Neural cell (in vitro differentiated cells): Measurements from ENCODE around the gene CYGB. TPM values are rescaled to one million over a fixed set of nuclear protein-coding genes. Genes with fewer than 3 reads are reported as not detected.

ENCODE experiments used
- H2AFZ ChIP-seq: fragments of 200-600, 300-800 bp; sonication (generic), shearing (Covaris generic); 2 replicates; pipeline ENCODE4 v1.6.0; 2014; ENCODE audit warnings: low read depth, mild to moderate bottlenecking, antibody characterized with exemption, low read length, moderate library complexity
- H3F3A ChIP-seq: fragments of 200-600 bp; shearing (Covaris generic); 2 replicates; pipeline ENCODE4 v1.6.1; 2016; ENCODE audit warnings: mild to moderate bottlenecking, moderate library complexity, mixed read lengths, antibody characterized with exemption, low read length; ENCODE audit not compliant: insufficient read depth, poor library complexity, severe bottlenecking
- H3K27ac ChIP-seq: fragments of 200-600, 300-800 bp; sonication (generic), shearing (Covaris generic); 2 replicates; pipeline ENCODE4 v1.5.1; 2014; ENCODE audit warnings: mild to moderate bottlenecking, low read length, moderate library complexity
- H3K27me3 ChIP-seq: fragments of 300-800, 200-600 bp; sonication (generic), shearing (Covaris generic); 2 replicates; pipeline ENCODE4 v1.6.0; 2014; ENCODE audit warnings: mild to moderate bottlenecking, low read depth, low read length, moderate library complexity; ENCODE audit not compliant: insufficient read depth
- H3K36me3 ChIP-seq: fragments of 300-800, 200-600 bp; sonication (generic), shearing (Covaris generic); 2 replicates; pipeline ENCODE4 v1.5.1; 2014; ENCODE audit warnings: mild to moderate bottlenecking, antibody characterized with exemption, low read length, moderate library complexity; ENCODE audit not compliant: insufficient read depth
- H3K4me2 ChIP-seq: fragments of 300-800, 200-600 bp; sonication (generic), shearing (Covaris generic); 2 replicates; pipeline ENCODE4 v1.6.0; 2014; ENCODE audit warnings: mild to moderate bottlenecking, low read length
- H3K4me3 ChIP-seq: fragments of 300-800, 200-600 bp; sonication (generic), shearing (Covaris generic); 2 replicates; pipeline ENCODE4 v1.5.1; 2014; ENCODE audit warnings: mild to moderate bottlenecking, low read length, moderate library complexity
- H3K79me2 ChIP-seq: fragments of 200-600 bp; shearing (Covaris generic); replicated peaks from 2 replicates; pipeline ENCODE4 v1.6.0; 2014; ENCODE audit warnings: mild to moderate bottlenecking, low read length, moderate library complexity; ENCODE audit not compliant: insufficient read depth
- H3K9ac ChIP-seq: fragments of 300-800, 200-600 bp; sonication (generic), shearing (Covaris generic); 2 replicates; pipeline ENCODE4 v1.6.1; 2016; ENCODE audit warnings: mild to moderate bottlenecking, low read length, mixed read lengths
- H3K9me2 ChIP-seq: fragments of 200-600 bp; shearing (Covaris generic); 2 replicates; pipeline ENCODE4 v1.6.1; 2016; ENCODE audit warnings: mild to moderate bottlenecking, low read length, mixed read lengths; ENCODE audit not compliant: insufficient read depth
- H3K9me3 ChIP-seq: fragments of 200-600, 300-800 bp; sonication (generic), shearing (Covaris generic); 2 replicates; pipeline ENCODE4 v1.6.1; 2016; ENCODE audit warnings: mild to moderate bottlenecking, mixed run types, low read length, moderate library complexity, mixed read lengths
- H4K20me1 ChIP-seq: fragments of 200-600 bp; shearing (Covaris generic); 2 replicates; pipeline ENCODE4 v1.6.1; 2016; ENCODE audit warnings: mild to moderate bottlenecking, mixed run types; ENCODE audit not compliant: insufficient read depth
- EP300 ChIP-seq: fragments of 450-650 bp; conservative IDR thresholded peaks from 2 replicates; pipeline ENCODE4 v1.6.1; 2014; ENCODE audit warnings: antibody characterized with exemption, mild to moderate bottlenecking, moderate library complexity; ENCODE audit not compliant: poor library complexity, severe bottlenecking
- EZH2 ChIP-seq: fragments of 200-600, 300-800 bp; shearing (Covaris generic), sonication (generic); IDR thresholded peaks from 2 replicates; pipeline ENCODE4 v1.6.1; 2014; ENCODE audit warnings: antibody characterized with exemption, low read length, borderline replicate concordance, mild to moderate bottlenecking; ENCODE audit not compliant: insufficient read depth, poor library complexity, severe bottlenecking
- MXI1 ChIP-seq: fragments of 450-650 bp; conservative IDR thresholded peaks from 2 replicates; pipeline ENCODE4 v1.6.1; 2014; ENCODE audit warnings: antibody characterized with exemption, mild to moderate bottlenecking; ENCODE audit not compliant: poor library complexity, severe bottlenecking
- POLR2AphosphoS5 ChIP-seq: IDR thresholded peaks from 2 replicates; pipeline ENCODE4 v1.6.1; 2012
- RAD21 ChIP-seq: fragments of 450-650 bp; conservative IDR thresholded peaks from 2 replicates; pipeline ENCODE4 v1.6.1; 2014; ENCODE audit warnings: antibody characterized with exemption, mild to moderate bottlenecking, moderate library complexity
- SMC3 ChIP-seq: fragments of 450-650 bp; conservative IDR thresholded peaks from 2 replicates; pipeline ENCODE4 v1.6.1; 2014; ENCODE audit warnings: antibody characterized with exemption, mild to moderate bottlenecking, moderate library complexity; ENCODE audit not compliant: poor library complexity
- TAF1 ChIP-seq: IDR thresholded peaks from 2 replicates; pipeline ENCODE4 v1.6.1; 2012; ENCODE audit warnings: low read depth
- polyA plus RNA-seq: library from polyadenylated mRNA; depleted of rRNA; stranded (reverse); fragments of >200 nt; gene quantifications from 2 replicates; pipeline ENCODE4 v1.2.3, GENCODE V29; 2014
- TF ChIP-seq, protein P1 (sequence below): fragments of 450-650 bp; IDR thresholded peaks from 2 replicates; pipeline ENCODE4 v1.5.1; 2014; ENCODE audit warnings: antibody characterized with exemption, mild to moderate bottlenecking, moderate library complexity; ENCODE audit not compliant: poor library complexity, severe bottlenecking
- TF ChIP-seq, protein P2 (sequence below): IDR thresholded peaks from 2 replicates; pipeline ENCODE4 v1.6.1; 2012; ENCODE audit warnings: borderline replicate concordance

The CYGB gene
- polyA plus RNA-seq, 1 donor from 2014 or later = 12.9 TPM

DNA sequence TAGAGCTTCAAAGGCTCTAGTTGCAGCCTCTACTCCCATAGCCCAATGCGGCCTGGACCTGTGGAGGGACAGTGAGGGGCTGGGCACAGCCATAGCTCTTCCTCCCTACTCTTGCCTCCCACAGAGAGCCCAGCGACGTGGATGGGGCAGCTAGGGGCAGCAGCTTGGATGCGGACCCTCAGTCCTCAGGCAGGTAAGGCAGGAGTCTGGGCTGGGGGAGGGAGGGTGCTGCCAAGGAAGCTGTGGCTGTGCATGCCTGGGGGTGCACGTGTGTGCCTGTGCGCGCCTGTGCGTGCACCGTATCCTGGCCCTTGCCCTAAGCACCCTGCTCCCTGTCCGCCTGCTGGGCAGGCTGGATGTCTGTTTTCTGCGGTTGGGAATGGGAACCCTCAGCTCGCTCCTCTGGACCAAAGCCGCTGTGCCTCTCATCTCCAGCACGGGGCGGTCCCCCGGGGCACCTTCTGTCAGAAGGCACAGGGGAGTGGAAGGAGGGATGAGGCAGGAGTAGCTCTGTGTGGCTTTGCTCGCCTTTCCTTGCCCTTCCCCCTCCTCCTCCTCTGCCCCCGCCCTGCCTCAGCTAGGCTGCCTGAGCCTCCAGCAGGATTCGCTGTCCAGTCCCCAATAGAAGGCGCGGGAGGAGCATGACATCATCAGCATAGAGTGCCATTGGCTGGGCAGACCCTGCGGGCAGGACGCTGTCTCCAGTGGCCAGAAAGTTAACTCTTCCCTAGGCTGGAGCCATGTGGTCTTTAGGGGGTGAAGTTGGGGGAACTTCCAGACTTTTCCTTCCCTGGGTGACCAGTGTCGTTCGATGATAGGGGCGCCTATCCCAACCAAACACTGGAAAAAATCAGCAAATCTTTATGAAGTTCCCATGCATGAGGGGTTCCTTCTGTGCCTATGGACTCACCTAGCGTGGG is 3.1 kb upstream of the CYGB start:
- H2AFZ ChIP-seq = no peak overlapping the region
- H3K4me2 ChIP-seq = peak overlapping the region; percentile 59
- TF ChIP-seq, protein P1, sequence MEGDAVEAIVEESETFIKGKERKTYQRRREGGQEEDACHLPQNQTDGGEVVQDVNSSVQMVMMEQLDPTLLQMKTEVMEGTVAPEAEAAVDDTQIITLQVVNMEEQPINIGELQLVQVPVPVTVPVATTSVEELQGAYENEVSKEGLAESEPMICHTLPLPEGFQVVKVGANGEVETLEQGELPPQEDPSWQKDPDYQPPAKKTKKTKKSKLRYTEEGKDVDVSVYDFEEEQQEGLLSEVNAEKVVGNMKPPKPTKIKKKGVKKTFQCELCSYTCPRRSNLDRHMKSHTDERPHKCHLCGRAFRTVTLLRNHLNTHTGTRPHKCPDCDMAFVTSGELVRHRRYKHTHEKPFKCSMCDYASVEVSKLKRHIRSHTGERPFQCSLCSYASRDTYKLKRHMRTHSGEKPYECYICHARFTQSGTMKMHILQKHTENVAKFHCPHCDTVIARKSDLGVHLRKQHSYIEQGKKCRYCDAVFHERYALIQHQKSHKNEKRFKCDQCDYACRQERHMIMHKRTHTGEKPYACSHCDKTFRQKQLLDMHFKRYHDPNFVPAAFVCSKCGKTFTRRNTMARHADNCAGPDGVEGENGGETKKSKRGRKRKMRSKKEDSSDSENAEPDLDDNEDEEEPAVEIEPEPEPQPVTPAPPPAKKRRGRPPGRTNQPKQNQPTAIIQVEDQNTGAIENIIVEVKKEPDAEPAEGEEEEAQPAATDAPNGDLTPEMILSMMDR = no peak
- TF ChIP-seq EZH2 (no peak), MXI1 (peak; percentile 74), SMC3 (peak; percentile 49), POLR2AphosphoS5 (peak; percentile 85), RAD21 (no peak), TAF1 (peak; percentile 72), EP300 (peak; percentile 61)
- TF ChIP-seq, protein P2, sequence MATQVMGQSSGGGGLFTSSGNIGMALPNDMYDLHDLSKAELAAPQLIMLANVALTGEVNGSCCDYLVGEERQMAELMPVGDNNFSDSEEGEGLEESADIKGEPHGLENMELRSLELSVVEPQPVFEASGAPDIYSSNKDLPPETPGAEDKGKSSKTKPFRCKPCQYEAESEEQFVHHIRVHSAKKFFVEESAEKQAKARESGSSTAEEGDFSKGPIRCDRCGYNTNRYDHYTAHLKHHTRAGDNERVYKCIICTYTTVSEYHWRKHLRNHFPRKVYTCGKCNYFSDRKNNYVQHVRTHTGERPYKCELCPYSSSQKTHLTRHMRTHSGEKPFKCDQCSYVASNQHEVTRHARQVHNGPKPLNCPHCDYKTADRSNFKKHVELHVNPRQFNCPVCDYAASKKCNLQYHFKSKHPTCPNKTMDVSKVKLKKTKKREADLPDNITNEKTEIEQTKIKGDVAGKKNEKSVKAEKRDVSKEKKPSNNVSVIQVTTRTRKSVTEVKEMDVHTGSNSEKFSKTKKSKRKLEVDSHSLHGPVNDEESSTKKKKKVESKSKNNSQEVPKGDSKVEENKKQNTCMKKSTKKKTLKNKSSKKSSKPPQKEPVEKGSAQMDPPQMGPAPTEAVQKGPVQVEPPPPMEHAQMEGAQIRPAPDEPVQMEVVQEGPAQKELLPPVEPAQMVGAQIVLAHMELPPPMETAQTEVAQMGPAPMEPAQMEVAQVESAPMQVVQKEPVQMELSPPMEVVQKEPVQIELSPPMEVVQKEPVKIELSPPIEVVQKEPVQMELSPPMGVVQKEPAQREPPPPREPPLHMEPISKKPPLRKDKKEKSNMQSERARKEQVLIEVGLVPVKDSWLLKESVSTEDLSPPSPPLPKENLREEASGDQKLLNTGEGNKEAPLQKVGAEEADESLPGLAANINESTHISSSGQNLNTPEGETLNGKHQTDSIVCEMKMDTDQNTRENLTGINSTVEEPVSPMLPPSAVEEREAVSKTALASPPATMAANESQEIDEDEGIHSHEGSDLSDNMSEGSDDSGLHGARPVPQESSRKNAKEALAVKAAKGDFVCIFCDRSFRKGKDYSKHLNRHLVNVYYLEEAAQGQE = peak; percentile 77
- H3K9me2 ChIP-seq = no peaks in the 10 kb centered on the region
- H3K27me3 ChIP-seq = peaks cover 34% of the 10 kb centered on the region
- H3K79me2 ChIP-seq = no peaks in the 10 kb centered on the region
- H3K27ac ChIP-seq = peak overlapping the region; percentile 68
- H3K36me3 ChIP-seq = no peaks in the 10 kb centered on the region
- peak overlapping the region; percentile 56 for H3K4me3 ChIP-seq
- H3F3A ChIP-seq = no peaks in the 10 kb centered on the region
- H3K9ac ChIP-seq = peak overlapping the region; percentile 67
- H3K9me3 ChIP-seq = no peaks in the 10 kb centered on the region
- no peaks in the 10 kb centered on the region for H4K20me1 ChIP-seq

DNA sequence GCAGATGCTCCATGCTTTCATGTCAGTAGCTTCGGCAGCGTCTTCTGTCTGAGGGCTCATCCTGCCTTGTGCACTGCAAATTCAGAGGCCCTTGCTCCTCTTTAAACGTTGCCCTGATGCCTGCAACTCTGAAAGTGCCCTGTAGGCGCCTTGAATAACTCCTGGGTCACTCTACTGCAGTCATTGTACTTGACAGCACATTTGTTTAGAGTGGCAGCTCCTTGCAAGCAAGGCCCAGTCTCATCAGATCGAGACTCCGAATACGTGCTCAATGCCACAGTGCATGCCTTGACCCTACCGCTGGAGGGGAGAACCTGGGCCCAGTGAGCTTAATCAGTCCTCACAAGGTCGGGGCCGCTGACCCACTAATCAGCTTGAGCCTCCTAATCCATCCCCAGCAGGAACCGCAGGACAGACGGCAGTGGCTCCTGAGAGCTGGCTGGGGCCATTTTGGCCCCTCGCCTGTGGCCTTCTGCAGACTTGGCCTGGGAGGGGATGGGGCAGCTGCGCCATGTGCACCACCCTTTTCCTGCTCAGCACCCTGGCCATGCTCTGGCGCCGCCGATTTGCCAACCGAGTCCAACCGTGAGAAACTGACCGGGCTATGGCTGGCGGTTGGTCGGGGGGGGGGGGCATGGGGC is 2.2 kb upstream of the CYGB start, which contains the start of gene PRCD:
PRCD (plus strand) TSS at position 414 of the 641 bp plus-strand sequence; CDS start at position 512, 98 bp downstream.
- no peak within 1 kb of the TSS for H2AFZ ChIP-seq
- peak within 1 kb of the TSS; percentile 68 for H3K27ac ChIP-seq

More for the DNA sequence above, 2.2 kb upstream of the CYGB start, which contains the start of gene PRCD:
- Histone ChIP-seq H3K79me2 (no peaks in the 10 kb centered on the region), H3K27me3 (peaks cover 34% of the 10 kb centered on the region), H3K4me3 (peak within 1 kb of the TSS; percentile 56), H3K9ac (peak within 1 kb of the TSS; percentile 67), H3K9me2 (no peaks in the 10 kb centered on the region), H4K20me1 (no peaks in the 10 kb centered on the region), H3K4me2 (peak within 1 kb of the TSS; percentile 59), H3K36me3 (no peaks in the 10 kb centered on the region), H3F3A (no peaks in the 10 kb centered on the region), H3K9me3 (no peaks in the 10 kb centered on the region)
- TF ChIP-seq, protein P2 = no peak
- TF ChIP-seq, protein P1 = peak; percentile 11
